Activated CD8-positive, alpha-beta memory T cell treated with anti-CD3 and anti-CD28 coated beads, Interleukin-2, amount 50 U/mL, for 1 hour (primary cell): ENCODE results near the gene FUT3.

Experiments used
- DNase-seq: peaks from one replicate; pipeline ENCODE4 v3.0.0-alpha.2; 2020; ENCODE audit errors: extremely low read depth

FUT3 gene

GRCh38 chr19:5824751-5825150 is 26.5 kb downstream of the FUT3 start:
- no peak for DNase-seq

GRCh38 chr19:5823579-5824281 is 27.5 kb downstream of the FUT3 start:
- DNase-seq = no peak

- no peak for DNase-seq
These were observed 28.9 kb downstream of the FUT3 start for GRCh38 chr19:5822181-5822844.

- no peak for DNase-seq
These were observed 29.6 kb downstream of the FUT3 start for GRCh38 chr19:5821521-5822180.

GRCh38 chr19:5820785-5821184 is 30.5 kb downstream of the FUT3 start:
- DNase-seq = no peak

- DNase-seq = no peak
These were observed 32.7 kb downstream of the FUT3 start for GRCh38 chr19:5818594-5818993.

- no peak for DNase-seq
These were observed 34.0 kb downstream of the FUT3 start for GRCh38 chr19:5817218-5817617.

- no peak for DNase-seq
These were observed 36.4 kb downstream of the FUT3 start for GRCh38 chr19:5814852-5815246.

- DNase-seq = no peak
These were observed 37.0 kb downstream of the FUT3 start for GRCh38 chr19:5814123-5814851.

GRCh38 chr19:5811117-5811516 is 40.1 kb downstream of the FUT3 start:
- DNase-seq = no peak

GRCh38 chr19:5809469-5809868 is 41.8 kb downstream of the FUT3 start:
- DNase-seq = no peak

- no peak for DNase-seq
These were observed 42.2 kb downstream of the FUT3 start for GRCh38 chr19:5809053-5809452.

GRCh38 chr19:5808120-5808816 is 43.0 kb downstream of the FUT3 start:
- no peak for DNase-seq

GRCh38 chr19:5806905-5807304 is 44.3 kb downstream of the FUT3 start:
- no peak for DNase-seq

- DNase-seq = no peak
These were observed 45.1 kb downstream of the FUT3 start for GRCh38 chr19:5806133-5806489.

GRCh38 chr19:5805462-5806132 is 45.7 kb downstream of the FUT3 start:
- DNase-seq = no peak

- no peak for DNase-seq
These were observed 46.5 kb downstream of the FUT3 start, which contains the start of gene NRTN for GRCh38 chr19:5804516-5805461. Gene NRTN (plus strand): TSS chr19:5805067. CDS start chr19:5824166, 19,099 bp downstream.

- peak; percentile 69 for DNase-seq
These were observed 47.3 kb downstream of the FUT3 start for GRCh38 chr19:5803752-5804515.

- DNase-seq = no peak
These were observed 47.9 kb downstream of the FUT3 start for GRCh38 chr19:5803441-5803751.
